ENCODE measurements around the gene TXNRD2. TPM values are rescaled to one million over a fixed set of nuclear protein-coding genes. Genes with fewer than 3 reads are reported as not detected.

Gene TXNRD2
- total and polyA plus RNA-seq, 2 experiments from 2014 or later: 11.2 to 12.4 TPM

- TF ChIP-seq STAT1 (IDR thresholded peaks at IDR 0.05; ENCODE audit: unreplicated experiment) (no peak), ETS1 (IDR thresholded peaks at IDR 0.05) (no peak)
Observed at GRCh38 chr22:19863571-19863970, 78.0 kb downstream of the TXNRD2 start (continued).

- ATAC-seq (no peak), DNase-seq (ENCODE audit: low spot score) (no peak)
- H3K36me3 ChIP-seq (ENCODE audit: insufficient read depth): no peaks in the 10 kb centered on the region
- Mint-ChIP-seq H3K4me1 (peaks cover 7% of the 10 kb centered on the region; the same call in 2 of the 3 replicates), H3K9me3 (no peaks in the 10 kb centered on the region), H3K27ac (no peak overlapping the region), H3K27me3 (ENCODE audit: insufficient read depth, low read depth, poor library complexity) (peaks cover 2% of the 10 kb centered on the region), H3K4me3 (no peak overlapping the region), H3K36me3 (ENCODE audit: low read depth) (no peaks in the 10 kb centered on the region; the same call in 2 of the 3 replicates)
- H3K4me2 ChIP-seq: no peak overlapping the region
- H3F3A ChIP-seq (replicated peaks; ENCODE audit: low read depth): no peaks in the 10 kb centered on the region
- no peaks in the 10 kb centered on the region for H4K20me1 ChIP-seq (replicated peaks; ENCODE audit: insufficient read depth)
- H3K27me3 ChIP-seq (ENCODE audit: insufficient read depth): no peaks in the 10 kb centered on the region
- no peaks in the 10 kb centered on the region for H3K4me1 ChIP-seq (ENCODE audit: insufficient read depth)
- TF ChIP-seq CREB1 (CRISPR knock-in tag; IDR thresholded peaks at IDR 0.05; ENCODE audit: low read depth) (no peak), POLR2AphosphoS5 (IDR thresholded peaks at IDR 0.05; ENCODE audit: low read depth) (no peak), ZNF114 (CRISPR knock-in tag; IDR thresholded peaks at IDR 0.05) (no peak), JUNB (IDR thresholded peaks at IDR 0.05; ENCODE audit: unreplicated experiment) (no peak)
- H2AFZ ChIP-seq: no peak overlapping the region
- H3K27ac ChIP-seq (ENCODE audit: low read depth): no peak overlapping the region
- no peaks in the 10 kb centered on the region for H3K9me2 ChIP-seq (ENCODE audit: insufficient read depth)
- H3K79me2 ChIP-seq (replicated peaks; ENCODE audit: insufficient read depth): no peaks in the 10 kb centered on the region
- no peak overlapping the region for H3K4me3 ChIP-seq
Observed at GRCh38 chr22:19862619-19863246, 78.9 kb downstream of the TXNRD2 start.

GRCh38 chr22:19859861-19860510, 81.6 kb downstream of the TXNRD2 start:
- Histone ChIP-seq H3K4me2 (no peak overlapping the region), H3K27me3 (ENCODE audit: insufficient read depth) (no peaks in the 10 kb centered on the region), H3K27ac (ENCODE audit: low read depth) (no peak overlapping the region), H3K36me3 (ENCODE audit: insufficient read depth) (no peaks in the 10 kb centered on the region), H2AFZ (no peak overlapping the region), H3K4me1 (ENCODE audit: insufficient read depth) (peaks cover 8% of the 10 kb centered on the region; the same call in 1 of the 2 replicates), H3K4me3 (no peak overlapping the region), H3K9me2 (ENCODE audit: insufficient read depth) (no peaks in the 10 kb centered on the region), H4K20me1 (replicated peaks; ENCODE audit: insufficient read depth) (no peaks in the 10 kb centered on the region), H3K79me2 (replicated peaks; ENCODE audit: insufficient read depth) (0 out of 2 replicates have a peak, but pooled peaks cover 7% of the 10 kb centered on the region), H3F3A (replicated peaks; ENCODE audit: low read depth) (0 out of 2 replicates have a peak, but pooled peaks cover 4% of the 10 kb centered on the region)
- H3K9me3 Mint-ChIP-seq: no peaks in the 10 kb centered on the region
- H3K4me3 Mint-ChIP-seq: no peak overlapping the region
- no peaks in the 10 kb centered on the region; the same call in 2 of the 3 replicates for H3K36me3 Mint-ChIP-seq (ENCODE audit: low read depth)
- peaks cover 6% of the 10 kb centered on the region for H3K27me3 Mint-ChIP-seq (ENCODE audit: insufficient read depth, low read depth, poor library complexity)
- H3K4me1 Mint-ChIP-seq: peaks cover 13% of the 10 kb centered on the region; the same call in 2 of the 3 replicates
- no peak overlapping the region for H3K27ac Mint-ChIP-seq
- ATAC-seq: no peak
- DNase-seq (ENCODE audit: low spot score): no peak
- no peak for TF ChIP-seq ZNF114 (CRISPR knock-in tag; IDR thresholded peaks at IDR 0.05)
- TF ChIP-seq CTCF (conservative IDR thresholded peaks at IDR 0.05; ENCODE audit: low read depth in 2 of 2): no peak
- no peak for TF ChIP-seq POLR2AphosphoS5 (IDR thresholded peaks at IDR 0.05; ENCODE audit: low read depth)
- TF ChIP-seq NANOG (IDR thresholded peaks at IDR 0.05; ENCODE audit: borderline replicate concordance): no peak
- no peak for TF ChIP-seq STAT1 (IDR thresholded peaks at IDR 0.05; ENCODE audit: unreplicated experiment)
- no peak for TF ChIP-seq ETS1 (IDR thresholded peaks at IDR 0.05)
- no peak for TF ChIP-seq CREB1 (CRISPR knock-in tag; IDR thresholded peaks at IDR 0.05; ENCODE audit: low read depth)
- no peak for TF ChIP-seq EZH2phosphoT487 (IDR thresholded peaks at IDR 0.05; ENCODE audit: unreplicated experiment)
- no peak for TF ChIP-seq JUNB (IDR thresholded peaks at IDR 0.05; ENCODE audit: unreplicated experiment)
